Motor neuron (in vitro differentiated cells): ENCODE data around the gene AZU1. TPM values are rescaled to one million over a fixed set of nuclear protein-coding genes. Genes with fewer than 3 reads are reported as not detected.
A peak's percentile ranks its signal among the peaks of the same experiment; 100 is the strongest.

Source experiments
- ATAC-seq, 8 experiments: fragments of 200-7000 bp; cut with Tn5 transposase; replicated peaks in 6 of 8; 2 replicates each; pipeline ENCODE4 v1.8.0; 2021; ENCODE audit warnings: mild to moderate bottlenecking in 8 of 8, moderate library complexity in 8 of 8
- H3K27ac ChIP-seq, 2 donors: fragments of 250-450 bp; sonication (Bioruptor Pico); 2 replicates each; pipeline ENCODE4 v1.9.0; 2021; ENCODE audit warnings: antibody characterized with exemption in 2 of 2, mild to moderate bottlenecking in 2 of 2, moderate library complexity in 1 of 2
- H3K4me1 ChIP-seq, 2 donors: fragments of 250-450 bp; sonication (Bioruptor Pico); replicated peaks in 1 of 2; 2 replicates each; pipeline ENCODE4 v1.6.1; 2021; ENCODE audit warnings: antibody characterized with exemption in 2 of 2, mild to moderate bottlenecking in 2 of 2, moderate library complexity in 1 of 2
- H3K4me3 ChIP-seq, 5 donors: fragments of 250-450 bp; sonication (Bioruptor Pico); 2 replicates each; pipeline ENCODE4 v1.9.0; 2021; ENCODE audit warnings: antibody characterized with exemption in 5 of 5, mild to moderate bottlenecking in 5 of 5, moderate library complexity in 4 of 5
- WGBS, 10 experiments: fragments of 450-650 bp; shearing (Covaris generic); methylation state at CpG; one replicate each; pipeline ENCODE4 v1.0.0; 2022; 5-methylcytosine and 5-hydroxymethylcytosine counted together
- in situ Hi-C, 9 experiments: fragments of 400-800 bp; cut with MboI; loops; one replicate each; pipeline ENCODE4 v1.15.0; 2021; ENCODE audit warnings: low sequenced_read_pairs in 9 of 9, low pct_unique_long_range_greater_than_20kb in 2 of 9; ENCODE audit not compliant: unreplicated experiment in 9 of 9
- total RNA-seq, 8 experiments: library from RNA; unstranded; fragments of 300-600 nt; gene quantifications; 2 replicates each; pipeline versions ENCODE4 v1.2.3 to v1.2.4, GENCODE V29; 2022

Gene AZU1
- total RNA-seq, 8 experiments from 2014 or later = 0.24 to 1.4 (median 0.71) TPM; not detected in 2

GRCh38 chr19:862581-863314 is 35.1 kb downstream of the AZU1 start:
- ATAC-seq = peak in 5 of 8 experiments; percentile 43 to 67 (median 59)
- Histone ChIP-seq H3K27ac (no peak overlapping the region), H3K4me3 (peak overlapping the region in 3 of 5 donors; percentile 3 to 26 (median 11)), H3K4me1 (peaks cover 0 to 8% of the 10 kb centered on the region in 2 donors)
- in situ Hi-C loops = no loop called here
- 55% methylated on average over 2 of the region's 48 CpGs; no CpG with 5 or more reads in 9 of the 10 experiments for WGBS, 10 experiments

GRCh38 chr19:863315-863620 is 35.6 kb downstream of the AZU1 start:
- H3K27ac ChIP-seq = no peak overlapping the region
- H3K4me3 ChIP-seq = peak overlapping the region in 1 of 5 donors; percentile 26
- H3K4me1 ChIP-seq = peaks cover 0 to 8% of the 10 kb centered on the region in 2 donors
- 60 to 97% (median 85%) methylated on average over 3 to 6 of the region's 7 CpGs; no CpG with 5 or more reads in 6 of the 10 experiments for WGBS, 10 experiments
- in situ Hi-C loops = no loop called here
- no peak for ATAC-seq

GRCh38 chr19:866769-867300 is 39.2 kb downstream of the AZU1 start:
- Histone ChIP-seq H3K4me3 (no peak overlapping the region), H3K4me1 (peaks cover under 1 to 9% of the 10 kb centered on the region in 2 donors), H3K27ac (no peak overlapping the region)
- WGBS, 10 experiments = 67% methylated on average over 1 of the region's 38 CpGs; no CpG with 5 or more reads in 9 of the 10 experiments
- in situ Hi-C loops = no loop called here
- ATAC-seq = no peak

GRCh38 chr19:867301-867793 is 39.7 kb downstream of the AZU1 start:
- ATAC-seq = peak in 1 of 8 experiments; percentile 3
- 54 to 100% (median 90%) methylated on average over 1 to 7 of the region's 16 CpGs; no CpG with 5 or more reads in 6 of the 10 experiments for WGBS, 10 experiments
- Histone ChIP-seq H3K4me1 (peaks cover 6 to 14% of the 10 kb centered on the region in 2 donors), H3K4me3 (no peak overlapping the region), H3K27ac (no peak overlapping the region)
- in situ Hi-C loops = no loop called here

GRCh38 chr19:867855-868457 is 40.3 kb downstream of the AZU1 start:
- H3K4me3 ChIP-seq = no peak overlapping the region
- H3K4me1 ChIP-seq = peaks cover 9 to 15% of the 10 kb centered on the region in 2 donors
- in situ Hi-C loops = no loop called here
- H3K27ac ChIP-seq = no peak overlapping the region
- WGBS, 10 experiments = 88 to 98% (median 92%) methylated on average over 6 to 21 of the region's 39 CpGs; no CpG with 5 or more reads in 6 of the 10 experiments
- ATAC-seq = no peak

- peaks cover 9 to 17% of the 10 kb centered on the region in 2 donors for H3K4me1 ChIP-seq
- no peak overlapping the region for H3K4me3 ChIP-seq
- 80 to 100% methylated on average over 1 to 7 of the region's 34 CpGs; no CpG with 5 or more reads in 8 of the 10 experiments for WGBS, 10 experiments
- no peak overlapping the region for H3K27ac ChIP-seq
- no peak for ATAC-seq
- in situ Hi-C loops = no loop called here
Measured at GRCh38 chr19:868458-869244, 41.0 kb downstream of the AZU1 start.

- no peak overlapping the region for H3K27ac ChIP-seq
- peak in 3 of 8 experiments; percentile 18 to 75 (median 45) for ATAC-seq
- WGBS, 10 experiments = 0 to 93% (median 74%) methylated on average over 1 to 12 of the region's 29 CpGs; no CpG with 5 or more reads in 2 of the 10 experiments
- in situ Hi-C loops = no loop called here
- no peak overlapping the region for H3K4me3 ChIP-seq
- H3K4me1 ChIP-seq = peaks cover 9 to 17% of the 10 kb centered on the region in 2 donors
Measured at GRCh38 chr19:869245-870177, 41.9 kb downstream of the AZU1 start.

- WGBS, 10 experiments = 78 to 100% (median 88%) methylated on average over 1 to 6 of the region's 8 CpGs; no CpG with 5 or more reads in 5 of the 10 experiments
- peaks cover 9 to 17% of the 10 kb centered on the region in 2 donors for H3K4me1 ChIP-seq
- in situ Hi-C loops = no loop called here
- no peak overlapping the region for H3K27ac ChIP-seq
- no peak overlapping the region for H3K4me3 ChIP-seq
- ATAC-seq = no peak
Measured at GRCh38 chr19:870314-870713, 42.7 kb downstream of the AZU1 start.

GRCh38 chr19:870963-871401 is 43.3 kb downstream of the AZU1 start:
- Histone ChIP-seq H3K27ac (peak overlapping the region in 1 of 2 donors; percentile 21), H3K4me3 (no peak overlapping the region), H3K4me1 (peaks cover 9 to 17% of the 10 kb centered on the region in 2 donors)
- in situ Hi-C loops = no loop called here
- 92% methylated on average over 12 of the region's 28 CpGs; no CpG with 5 or more reads in 9 of the 10 experiments for WGBS, 10 experiments
- ATAC-seq = no peak

GRCh38 chr19:871446-872265 is 44.0 kb downstream of the AZU1 start:
- peak in 5 of 8 experiments; percentile 34 to 67 (median 44) for ATAC-seq
- Histone ChIP-seq H3K4me1 (peaks cover 9 to 17% of the 10 kb centered on the region in 2 donors), H3K27ac (peak overlapping the region; percentile 35 to 71), H3K4me3 (no peak overlapping the region)
- 80% methylated on average over 1 of the region's 33 CpGs; no CpG with 5 or more reads in 9 of the 10 experiments for WGBS, 10 experiments
- in situ Hi-C loops = no loop called here

GRCh38 chr19:872266-872951 is 44.8 kb downstream of the AZU1 start:
- Histone ChIP-seq H3K4me1 (peaks cover 9 to 17% of the 10 kb centered on the region in 2 donors), H3K27ac (peak overlapping the region; percentile 35 to 71), H3K4me3 (no peak overlapping the region)
- in situ Hi-C loops = no loop called here
- no CpG with 5 or more reads among the region's 27 CpGs for whole genome bisulfite sequencing, 10 experiments
- ATAC-seq = peak; percentile 5 to 91 (median 70)
